Measurements from ENCODE around the gene GLI3. TPM values are rescaled to one million over a fixed set of nuclear protein-coding genes. Genes with fewer than 3 reads are reported as not detected.

GLI3 gene
- total RNA-seq, 1 donor from 2014 or later: 2.2 TPM

GRCh38 chr7:41992881-41993867, 243.8 kb downstream of the GLI3 start:
- H3K27ac ChIP-seq: no peak overlapping the region
- no peaks in the 10 kb centered on the region for H3K36me3 ChIP-seq
- intact Hi-C loops (cut with DNase I): no loop called here
- no peak overlapping the region for H3K4me3 ChIP-seq
- no peaks in the 10 kb centered on the region for H3K27me3 ChIP-seq
- no peaks in the 10 kb centered on the region for H3K9me3 ChIP-seq
- TF ChIP-seq, protein P1, sequence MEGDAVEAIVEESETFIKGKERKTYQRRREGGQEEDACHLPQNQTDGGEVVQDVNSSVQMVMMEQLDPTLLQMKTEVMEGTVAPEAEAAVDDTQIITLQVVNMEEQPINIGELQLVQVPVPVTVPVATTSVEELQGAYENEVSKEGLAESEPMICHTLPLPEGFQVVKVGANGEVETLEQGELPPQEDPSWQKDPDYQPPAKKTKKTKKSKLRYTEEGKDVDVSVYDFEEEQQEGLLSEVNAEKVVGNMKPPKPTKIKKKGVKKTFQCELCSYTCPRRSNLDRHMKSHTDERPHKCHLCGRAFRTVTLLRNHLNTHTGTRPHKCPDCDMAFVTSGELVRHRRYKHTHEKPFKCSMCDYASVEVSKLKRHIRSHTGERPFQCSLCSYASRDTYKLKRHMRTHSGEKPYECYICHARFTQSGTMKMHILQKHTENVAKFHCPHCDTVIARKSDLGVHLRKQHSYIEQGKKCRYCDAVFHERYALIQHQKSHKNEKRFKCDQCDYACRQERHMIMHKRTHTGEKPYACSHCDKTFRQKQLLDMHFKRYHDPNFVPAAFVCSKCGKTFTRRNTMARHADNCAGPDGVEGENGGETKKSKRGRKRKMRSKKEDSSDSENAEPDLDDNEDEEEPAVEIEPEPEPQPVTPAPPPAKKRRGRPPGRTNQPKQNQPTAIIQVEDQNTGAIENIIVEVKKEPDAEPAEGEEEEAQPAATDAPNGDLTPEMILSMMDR (IDR thresholded peaks at IDR 0.05): no peak
- DNase-seq (ENCODE audit: low spot score in 2 of 2): no peak
- peaks cover 0 to 3% of the 10 kb centered on the region in 2 donors for H3K4me1 ChIP-seq

GRCh38 chr7:41984888-41985287, 252.1 kb downstream of the GLI3 start:
- no peaks in the 10 kb centered on the region for H3K36me3 ChIP-seq
- peaks cover 0 to 3% of the 10 kb centered on the region in 2 donors for H3K4me1 ChIP-seq
- TF ChIP-seq, protein P1 (IDR thresholded peaks at IDR 0.05): no peak

GRCh38 chr7:41981046-41982040, 255.7 kb downstream of the GLI3 start:
- TF ChIP-seq, protein P1 (IDR thresholded peaks at IDR 0.05): no peak
- Histone ChIP-seq H3K9me3 (no peaks in the 10 kb centered on the region), H3K4me1 (peaks cover 0 to 9% of the 10 kb centered on the region in 2 donors), H3K4me3 (no peak overlapping the region), H3K36me3 (no peaks in the 10 kb centered on the region), H3K27ac (no peak overlapping the region), H3K27me3 (no peaks in the 10 kb centered on the region)
- intact Hi-C loops (cut with DNase I): no loop called here
- DNase-seq (ENCODE audit: low spot score in 2 of 2): no peak

More at GRCh38 chr7:41984888-41985287, 252.1 kb downstream of the GLI3 start:
- DNase-seq (ENCODE audit: low spot score in 2 of 2): no peak
- no peak overlapping the region for H3K27ac ChIP-seq
- no peaks in the 10 kb centered on the region for H3K27me3 ChIP-seq
- no peak overlapping the region for H3K4me3 ChIP-seq
- no peaks in the 10 kb centered on the region for H3K9me3 ChIP-seq
- intact Hi-C loops (cut with DNase I): no loop called here

GRCh38 chr7:41979834-41980307, 257.1 kb downstream of the GLI3 start:
- no peaks in the 10 kb centered on the region for H3K36me3 ChIP-seq
- peaks cover 0 to 9% of the 10 kb centered on the region in 2 donors for H3K4me1 ChIP-seq
- TF ChIP-seq, protein P1 (IDR thresholded peaks at IDR 0.05): peak; percentile 20 to 68 (median 67)
- no peaks in the 10 kb centered on the region for H3K27me3 ChIP-seq
- H3K27ac ChIP-seq: no peak overlapping the region
- intact Hi-C loops (cut with DNase I): loop anchor here (5.0 to 10.0 kb wide), 3 partner anchors 257 to 862 kb away; partner anchors contain the start of gene GLI3
- no peak overlapping the region for H3K4me3 ChIP-seq
- no peak for DNase-seq (ENCODE audit: low spot score in 2 of 2)
- no peaks in the 10 kb centered on the region for H3K9me3 ChIP-seq

DNA sequence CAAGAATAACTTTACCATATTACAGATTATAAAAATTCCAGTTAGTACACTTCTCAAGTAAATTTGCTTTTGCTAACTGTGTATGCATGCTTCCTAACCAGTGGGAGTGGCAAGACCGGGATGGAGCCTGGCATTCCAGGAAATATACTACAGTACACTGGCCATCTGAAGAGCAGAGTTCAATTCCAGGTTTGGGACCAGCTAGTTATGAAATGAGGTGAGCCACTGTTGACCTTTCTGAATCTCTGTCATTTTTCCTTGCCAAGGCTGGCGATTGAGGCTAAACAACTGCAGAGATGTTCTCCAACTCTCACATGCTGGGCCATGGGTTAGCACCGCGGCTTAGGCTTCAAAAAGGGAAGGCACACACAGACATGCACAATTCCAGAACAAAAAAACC, 258.2 kb downstream of the GLI3 start:
- Histone ChIP-seq H3K4me1 (peaks cover 0 to 9% of the 10 kb centered on the region in 2 donors), H3K36me3 (no peaks in the 10 kb centered on the region), H3K4me3 (no peak overlapping the region), H3K27ac (no peak overlapping the region), H3K27me3 (no peaks in the 10 kb centered on the region), H3K9me3 (no peaks in the 10 kb centered on the region)
- TF ChIP-seq, protein P1 (IDR thresholded peaks at IDR 0.05): no peak
- DNase-seq (ENCODE audit: low spot score in 2 of 2): no peak
- intact Hi-C loops (cut with DNase I): loop anchor here (5.0 to 10.0 kb wide), 3 partner anchors 258 to 863 kb away; partner anchors contain the start of gene GLI3
